Measurements from ENCODE around the gene KHNYN.
A peak's percentile ranks its signal among the peaks of the same experiment; 100 is the strongest.
"Not testable (repeated sequence)": the region's sequence is repeated elsewhere in the genome, so short reads cannot be mapped to it uniquely, and the experiment has no call there.

KHNYN gene

DNA sequence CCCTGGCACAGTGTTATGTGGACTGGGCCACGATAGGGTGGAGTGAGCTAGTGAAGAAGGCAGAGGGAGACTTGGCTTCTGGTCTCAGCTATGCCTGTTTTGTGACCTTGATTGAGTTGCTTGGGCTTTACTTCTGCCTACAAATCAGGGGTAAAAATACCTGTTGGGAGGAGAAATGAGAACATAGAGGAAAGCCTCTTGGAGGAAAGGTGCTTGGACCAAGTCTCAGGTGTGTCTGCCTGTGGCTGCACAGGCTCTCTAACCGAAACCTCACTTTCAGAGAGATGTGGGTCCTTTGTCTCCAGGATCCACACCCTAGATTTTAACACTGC, 7.9 kb downstream of the KHNYN start:
- no peak for DNase-seq (ENCODE audit: low read depth in 2 of 2)

GRCh38 chr14:24438223-24439097, 8.7 kb downstream of the KHNYN start:
- DNase-seq (ENCODE audit: low read depth in 2 of 2), result no peak

- no peak for DNase-seq (ENCODE audit: low read depth in 2 of 2)
Observed at GRCh38 chr14:24439257-24439656, 9.5 kb downstream of the KHNYN start.

DNA sequence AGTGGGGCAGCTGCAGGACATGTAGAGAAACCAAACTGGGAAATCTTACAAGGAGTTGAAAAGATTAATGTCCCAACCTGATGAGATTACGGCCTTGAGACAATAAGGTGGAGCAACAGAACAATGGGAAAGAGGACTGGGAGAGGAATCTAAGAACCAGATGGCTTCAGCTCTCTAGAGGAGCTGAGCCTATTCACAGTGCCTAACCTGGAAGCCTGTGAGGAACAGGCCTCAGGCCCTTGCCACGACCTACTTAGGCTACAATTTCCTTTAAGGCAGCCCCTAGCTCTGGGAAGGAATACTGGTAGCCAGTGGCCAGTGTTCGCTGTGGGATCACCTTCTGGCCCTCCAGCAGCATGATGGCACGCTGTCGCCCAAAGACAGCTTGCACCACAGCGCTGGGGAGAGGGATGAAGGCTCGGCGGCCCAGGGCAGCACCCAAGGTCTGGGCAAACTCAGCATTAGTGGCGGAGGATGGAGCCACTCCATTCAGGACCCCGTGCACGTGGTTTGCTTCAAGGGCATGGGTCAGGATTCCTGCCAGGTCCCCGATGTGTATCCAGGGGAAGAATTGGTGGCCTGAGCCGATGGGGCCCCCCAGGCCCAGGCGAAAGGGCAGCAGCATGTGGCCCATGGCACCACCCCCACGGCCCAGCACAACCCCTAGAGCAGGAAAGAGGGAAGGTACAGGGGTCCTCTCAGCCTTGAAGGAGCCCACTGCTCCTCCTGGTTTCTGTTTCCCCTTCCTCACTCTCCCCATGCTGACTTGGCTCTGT, 10.3 kb downstream of the KHNYN start:
- DNase-seq (ENCODE audit: low read depth in 2 of 2), result no peak

GRCh38 chr14:24440606-24441399, 11.0 kb downstream of the KHNYN start:
- no peak for DNase-seq (ENCODE audit: low read depth in 2 of 2)

DNA sequence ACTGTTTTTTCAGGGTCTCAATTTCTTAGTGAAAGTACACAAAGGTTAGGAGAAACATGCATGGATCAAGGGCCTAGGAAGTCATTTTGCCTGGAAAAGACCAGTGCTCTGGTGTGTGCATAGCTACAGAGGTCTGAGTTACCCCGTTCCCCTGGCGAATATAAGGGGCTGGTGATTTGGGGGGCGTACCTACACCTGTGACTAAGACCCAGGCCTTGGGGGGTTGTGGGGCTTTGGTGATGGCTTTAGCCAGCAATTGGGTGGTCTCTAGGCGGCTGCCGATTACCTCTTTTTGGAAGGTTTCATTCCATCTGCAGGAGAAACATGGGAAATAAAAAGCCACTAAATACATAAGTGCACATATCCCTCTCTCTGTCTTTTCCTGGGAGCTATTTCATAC, 11.7 kb downstream of the KHNYN start:
- DNase-seq (ENCODE audit: low read depth in 2 of 2), result no peak

- DNase-seq (ENCODE audit: low read depth in 2 of 2), result no peak
Observed at GRCh38 chr14:24441904-24442239, 12.1 kb downstream of the KHNYN start.

- DNase-seq (ENCODE audit: low read depth in 2 of 2), result peak; percentile 86 to 95
Observed at GRCh38 chr14:24442240-24443052, 12.7 kb downstream of the KHNYN start, which contains the start of gene SDR39U1. SDR39U1 (minus strand) TSS chr14:24442776; CDS start chr14:24442769, 7 bp downstream.

DNA sequence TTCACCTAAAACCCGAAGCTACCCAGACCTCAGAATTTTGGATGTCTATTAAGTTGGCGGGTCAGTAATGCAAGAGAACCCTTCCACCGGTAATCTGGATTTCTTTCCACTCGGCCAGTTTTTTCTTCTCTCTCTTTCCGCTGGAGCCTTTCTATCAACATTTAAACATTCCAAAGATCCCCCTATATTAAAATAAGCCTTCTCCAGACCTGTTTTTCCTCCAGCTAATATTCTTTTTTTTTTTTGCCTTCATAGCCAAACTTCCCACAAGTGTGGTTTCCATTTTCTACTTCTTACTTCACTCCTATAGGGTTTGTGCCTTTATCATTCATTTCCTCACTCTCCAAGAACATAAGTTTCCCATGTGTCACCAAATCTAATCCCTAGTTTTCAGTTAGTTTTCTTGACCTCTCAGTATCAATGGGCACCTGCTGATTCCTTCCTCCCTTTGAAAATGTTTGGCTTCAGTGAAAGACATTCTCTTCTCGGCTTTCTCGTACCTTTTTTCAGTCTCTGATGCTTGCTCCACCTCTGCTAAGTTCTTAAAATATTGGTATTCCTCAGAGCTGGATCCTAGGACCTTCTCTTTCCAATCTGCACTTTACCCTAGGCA, 13.4 kb downstream of the KHNYN start:
- no peak for DNase-seq (ENCODE audit: low read depth in 2 of 2)

DNA sequence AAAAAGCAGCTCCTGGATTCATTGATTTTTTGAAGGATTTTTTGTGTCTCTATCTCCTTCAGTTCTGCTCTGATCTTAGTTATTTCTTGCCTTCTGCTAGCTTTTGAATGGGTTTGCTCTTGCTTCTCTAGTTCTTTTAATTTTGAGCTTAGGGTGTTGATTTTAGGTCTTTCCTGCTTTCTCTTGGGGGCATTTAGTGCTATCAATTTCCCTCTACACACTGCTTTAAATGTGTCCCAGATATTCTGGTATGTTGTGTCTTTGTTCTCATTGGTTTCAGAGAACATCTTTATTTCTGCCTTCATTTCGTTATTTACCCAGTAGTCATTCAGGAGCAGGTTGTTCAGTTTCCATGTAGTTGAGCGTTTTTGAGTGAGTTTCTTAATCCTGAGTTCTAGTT, 21.1 kb downstream of the KHNYN start:
- DNase-seq (ENCODE audit: low read depth in 2 of 2), result not testable (repeated sequence)

GRCh38 chr14:24456980-24457379, 27.2 kb downstream of the KHNYN start:
- DNase-seq (ENCODE audit: low read depth in 2 of 2), result no peak

- DNase-seq (ENCODE audit: low read depth in 2 of 2), result no peak
Observed at GRCh38 chr14:24458736-24459135, 29.0 kb downstream of the KHNYN start.

DNA sequence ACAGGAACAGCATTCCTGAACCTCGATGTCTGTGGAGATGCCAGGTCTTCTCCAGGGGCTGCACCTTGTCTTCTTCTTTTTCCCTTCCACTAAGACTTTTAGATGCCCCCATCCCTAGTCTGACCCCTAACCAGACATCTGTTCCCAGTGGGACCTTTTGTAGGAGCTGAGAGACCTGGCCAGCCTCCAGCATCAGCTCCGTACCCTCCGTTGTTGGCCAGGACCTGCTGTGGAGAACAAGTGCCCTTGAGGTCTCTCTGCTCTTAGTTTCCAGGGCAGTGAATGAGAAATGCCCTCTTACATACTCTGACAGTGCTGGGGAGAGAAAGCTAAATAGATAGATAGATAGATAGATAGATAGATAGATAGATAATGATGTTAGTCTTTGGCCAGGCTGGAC, 29.6 kb downstream of the KHNYN start:
- DNase-seq (ENCODE audit: low read depth in 2 of 2), result no peak

GRCh38 chr14:24461336-24461735, 31.6 kb downstream of the KHNYN start:
- no peak for DNase-seq (ENCODE audit: low read depth in 2 of 2)

DNA sequence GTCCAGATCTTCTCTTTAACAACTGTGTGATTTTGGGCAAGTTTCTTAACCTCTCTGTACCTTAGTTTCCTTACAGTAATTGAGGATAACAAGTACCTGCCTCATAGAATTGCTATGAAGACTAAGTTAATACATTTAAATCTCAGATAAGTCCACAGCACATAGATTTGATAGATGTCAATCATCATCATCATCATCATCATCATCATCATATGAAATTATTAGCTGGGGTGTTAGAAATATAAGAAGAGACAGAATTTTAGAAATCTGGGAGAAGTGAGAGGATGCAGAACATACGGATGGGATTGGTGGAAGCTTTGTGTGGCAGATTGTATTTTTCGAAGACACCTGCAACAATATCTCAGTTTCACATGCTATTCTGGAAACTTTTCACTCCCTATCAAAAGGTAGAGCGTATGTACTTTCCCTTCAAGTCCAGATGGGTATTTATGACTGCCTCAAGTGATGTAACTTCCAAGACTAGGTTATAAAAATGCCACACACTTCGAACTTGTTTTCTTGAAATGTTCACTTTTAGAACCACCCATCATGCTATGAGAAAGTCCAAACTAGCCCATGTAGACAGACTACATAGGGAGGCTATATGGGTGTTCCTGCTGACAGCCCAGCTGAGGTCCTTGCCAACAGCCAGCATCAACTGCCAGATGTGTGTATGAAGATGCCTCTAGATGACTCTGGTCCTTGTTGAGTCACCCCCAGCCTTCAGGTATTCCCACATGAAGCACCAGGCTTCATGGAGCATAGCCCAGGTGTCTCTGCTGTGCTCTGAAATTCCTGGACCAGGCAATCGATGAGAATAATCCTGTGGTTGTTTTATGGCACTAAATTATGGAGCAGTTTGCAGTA, 33.5 kb downstream of the KHNYN start:
- DNase-seq (ENCODE audit: low read depth in 2 of 2), result no peak

DNA sequence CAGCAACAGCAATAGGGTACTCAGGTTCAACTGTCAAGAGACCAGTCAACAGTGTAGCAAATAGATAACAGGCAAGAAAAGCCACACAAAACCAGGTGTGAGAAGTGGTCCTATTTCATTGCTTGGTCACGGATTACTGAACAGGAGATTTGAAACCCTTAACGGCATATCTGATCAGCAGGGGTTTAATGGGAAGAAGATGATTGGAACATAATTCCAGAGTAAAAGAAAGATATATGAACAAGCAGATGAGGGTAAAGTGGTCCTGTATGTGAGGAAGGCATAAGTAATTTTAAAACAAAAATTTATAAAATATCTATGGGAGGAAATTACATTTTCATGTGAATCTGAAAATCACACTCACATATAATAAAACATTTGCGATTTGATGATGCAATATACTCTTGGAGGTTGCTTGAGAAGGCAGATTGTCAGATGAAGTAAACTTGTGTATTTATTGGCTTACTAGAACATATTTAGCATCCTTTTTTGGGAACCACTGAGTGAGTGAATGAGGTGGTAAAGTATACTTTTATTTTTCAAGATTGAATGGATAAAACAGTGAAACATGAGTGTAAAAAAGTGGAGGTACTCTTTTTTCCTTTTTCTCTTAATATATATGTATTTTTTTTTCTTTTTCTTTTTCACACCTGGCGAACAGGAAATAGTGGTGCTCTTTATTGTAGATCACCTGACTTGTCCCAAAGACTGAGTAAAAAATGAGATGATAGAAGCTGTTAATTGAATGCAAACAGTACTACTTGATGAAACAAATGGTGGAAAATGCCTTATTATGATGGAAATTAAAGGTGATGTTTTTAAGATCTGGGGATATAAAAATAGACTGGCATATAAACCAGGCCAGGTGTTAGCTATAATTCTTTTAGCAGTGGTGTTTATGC, 34.4 kb downstream of the KHNYN start:
- no peak for DNase-seq (ENCODE audit: low read depth in 2 of 2)

GRCh38 chr14:24465368-24465767, 35.6 kb downstream of the KHNYN start:
- no peak for DNase-seq (ENCODE audit: low read depth in 2 of 2)

- no peak for DNase-seq (ENCODE audit: low read depth in 2 of 2)
Observed at GRCh38 chr14:24465805-24466204, 36.1 kb downstream of the KHNYN start.

GRCh38 chr14:24470450-24470849, 40.7 kb downstream of the KHNYN start:
- not testable (repeated sequence) for DNase-seq (ENCODE audit: low read depth in 2 of 2)
